ENCODE data around the gene GCNT2. TPM values are rescaled to one million over a fixed set of nuclear protein-coding genes. Genes with fewer than 3 reads are reported as not detected.

Gene GCNT2
- total RNA-seq, 1 donor from 2014 or later: 17.5 TPM

- H3K4me3 ChIP-seq (ENCODE audit: low read depth, low read length): no peak overlapping the region
- no peak for TF ChIP-seq CTCF (conservative IDR thresholded peaks at IDR 0.05; ENCODE audit: low read depth, low read length)
- DNase-seq (ENCODE audit: low read depth): no peak
Measured at GRCh38 chr6:10556992-10557391, 35.8 kb downstream of the GCNT2 start.

GRCh38 chr6:10557913-10558312, 36.8 kb downstream of the GCNT2 start:
- DNase-seq (ENCODE audit: low read depth): no peak
- H3K4me3 ChIP-seq (ENCODE audit: low read depth, low read length): no peak overlapping the region
- TF ChIP-seq CTCF (conservative IDR thresholded peaks at IDR 0.05; ENCODE audit: low read depth, low read length): no peak

DNA sequence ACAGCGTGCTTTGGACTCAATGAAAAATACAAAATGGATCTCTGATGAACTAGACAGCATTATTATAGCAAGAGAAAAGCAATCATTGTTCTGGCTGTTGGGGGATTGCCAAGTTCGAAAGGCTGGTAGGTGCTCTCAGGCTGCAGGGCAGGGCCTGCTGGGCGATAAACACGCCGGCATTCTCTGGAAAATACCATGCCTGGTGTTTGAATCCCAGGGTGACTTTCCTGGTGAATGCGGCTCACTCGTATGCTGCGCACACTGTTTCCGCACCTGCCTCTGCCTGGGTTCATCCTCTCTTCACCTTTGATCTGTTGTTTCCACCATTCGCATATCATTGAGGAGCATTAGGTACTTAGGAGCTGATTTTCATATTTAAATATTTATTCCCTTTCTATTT, 37.4 kb downstream of the GCNT2 start:
- TF ChIP-seq CTCF (conservative IDR thresholded peaks at IDR 0.05; ENCODE audit: low read depth, low read length): no peak
- no peak for DNase-seq (ENCODE audit: low read depth)
- H3K4me3 ChIP-seq (ENCODE audit: low read depth, low read length): no peak overlapping the region

- no peak overlapping the region for H3K4me3 ChIP-seq (ENCODE audit: low read depth, low read length)
Measured at GRCh38 chr6:10559522-10560152, 38.5 kb downstream of the GCNT2 start.

DNA sequence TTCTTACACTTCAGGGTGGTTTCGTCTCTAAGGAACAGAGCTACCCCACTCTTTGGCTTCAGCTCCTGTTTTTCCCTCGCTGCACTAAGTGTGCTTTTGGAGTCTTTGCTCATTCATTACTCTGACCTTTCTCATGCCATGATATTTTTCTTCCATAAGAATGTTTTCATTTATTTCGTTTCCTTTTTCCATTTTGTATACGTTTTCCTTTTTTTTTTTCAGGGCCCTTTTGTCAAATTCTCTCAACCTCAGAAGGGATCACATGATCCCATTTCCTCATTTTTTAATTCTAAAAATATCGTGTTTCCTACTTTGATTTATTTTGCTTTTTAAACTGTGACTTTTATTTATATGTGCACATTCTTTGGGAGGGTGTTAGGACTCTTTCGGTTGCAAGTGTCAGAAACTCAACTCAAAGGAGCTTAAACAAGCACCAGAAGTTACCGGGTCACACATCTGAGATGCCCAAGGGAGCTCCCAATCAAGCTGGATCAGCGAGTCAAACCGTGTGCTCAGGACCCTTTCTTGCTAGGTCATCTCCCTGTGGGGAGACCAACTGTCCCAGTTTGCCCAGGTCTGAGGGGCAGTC, 40.6 kb downstream of the GCNT2 start:
- no peak overlapping the region for H3K4me3 ChIP-seq (ENCODE audit: low read depth, low read length)
- no peak for TF ChIP-seq CTCF (conservative IDR thresholded peaks at IDR 0.05; ENCODE audit: low read depth, low read length)
- no peak for DNase-seq (ENCODE audit: low read depth)

More at GRCh38 chr6:10559522-10560152, 38.5 kb downstream of the GCNT2 start:
- DNase-seq (ENCODE audit: low read depth): no peak
- TF ChIP-seq CTCF (conservative IDR thresholded peaks at IDR 0.05; ENCODE audit: low read depth, low read length): no peak

- H3K4me3 ChIP-seq (ENCODE audit: low read depth, low read length): no peak overlapping the region
- no peak for DNase-seq (ENCODE audit: low read depth)
- TF ChIP-seq CTCF (conservative IDR thresholded peaks at IDR 0.05; ENCODE audit: low read depth, low read length): no peak
Measured at GRCh38 chr6:10564975-10565673, 44.0 kb downstream of the GCNT2 start.

Measured in epithelial cell of proximal tubule (primary cell).